Epithelial cell of proximal tubule (primary cell): ENCODE results near the gene KLHL29. TPM values are rescaled to one million over a fixed set of nuclear protein-coding genes. Genes with fewer than 3 reads are reported as not detected.
"Not testable (repeated sequence)": the region's sequence is repeated elsewhere in the genome, so short reads cannot be mapped to it uniquely, and the experiment has no call there.

Source experiments
- DNase-seq: peaks from one replicate; pipeline ENCODE4 v3.0.0-alpha.2; 2011; ENCODE audit warnings: low read depth
- H3K4me3 ChIP-seq: 2 replicates; pipeline ENCODE4 v1.5.1; 2011; ENCODE audit warnings: low read depth, mild to moderate bottlenecking, low read length
- CTCF ChIP-seq: conservative IDR thresholded peaks from 2 replicates; pipeline ENCODE4 v1.5.1; 2012; ENCODE audit warnings: low read depth, mild to moderate bottlenecking, low read length
- total RNA-seq: library from RNA; depleted of rRNA; stranded (reverse); fragments of >200 nt; gene quantifications from 2 replicates; pipeline ENCODE4 v1.2.3, GENCODE V29; 2015

KLHL29 gene
- total RNA-seq, 1 donor from 2014 or later, result 12.0 TPM

- no peak for DNase-seq
- TF ChIP-seq CTCF, result no peak
- H3K4me3 ChIP-seq, result no peak overlapping the region
Observed at GRCh38 chr2:23719716-23720115, 334.7 kb downstream of the KLHL29 start.

- DNase-seq, result no peak
- no peak overlapping the region for H3K4me3 ChIP-seq
- TF ChIP-seq CTCF, result no peak
Observed at GRCh38 chr2:23720705-23721453, 335.9 kb downstream of the KLHL29 start.

DNA sequence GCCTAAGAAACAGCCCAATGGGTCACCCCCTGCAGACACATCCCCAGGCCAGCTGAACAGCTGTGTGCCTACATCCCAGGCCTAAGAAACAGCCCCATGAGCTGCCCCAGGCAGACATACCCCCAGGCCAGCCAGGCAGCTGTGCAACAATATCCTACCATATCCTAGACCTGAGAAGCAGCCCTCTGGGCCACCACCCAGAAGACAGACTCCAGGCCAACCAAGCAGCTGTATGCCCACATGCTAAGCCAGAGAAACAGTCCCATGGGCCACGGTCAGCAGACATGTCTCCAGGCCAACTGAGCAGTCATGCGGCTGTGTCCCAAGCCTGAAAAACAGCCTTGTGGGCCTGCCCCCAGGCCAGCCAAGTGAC is 336.5 kb downstream of the KLHL29 start:
- H3K4me3 ChIP-seq, result no peak overlapping the region
- no peak for TF ChIP-seq CTCF
- no peak for DNase-seq

- DNase-seq, result no peak
- no peak overlapping the region for H3K4me3 ChIP-seq
- no peak for TF ChIP-seq CTCF
Observed at GRCh38 chr2:23722255-23722654, 337.3 kb downstream of the KLHL29 start.

GRCh38 chr2:23723029-23723428 is 338.1 kb downstream of the KLHL29 start:
- not testable (repeated sequence) for DNase-seq, H3K4me3 ChIP-seq

- DNase-seq, result no peak
- no peak for TF ChIP-seq CTCF
- H3K4me3 ChIP-seq, result no peak overlapping the region
Observed at GRCh38 chr2:23734416-23734815, 349.4 kb downstream of the KLHL29 start.

- not testable (repeated sequence) for DNase-seq, H3K4me3 ChIP-seq
Observed at GRCh38 chr2:23736783-23737182, 351.8 kb downstream of the KLHL29 start.

DNA sequence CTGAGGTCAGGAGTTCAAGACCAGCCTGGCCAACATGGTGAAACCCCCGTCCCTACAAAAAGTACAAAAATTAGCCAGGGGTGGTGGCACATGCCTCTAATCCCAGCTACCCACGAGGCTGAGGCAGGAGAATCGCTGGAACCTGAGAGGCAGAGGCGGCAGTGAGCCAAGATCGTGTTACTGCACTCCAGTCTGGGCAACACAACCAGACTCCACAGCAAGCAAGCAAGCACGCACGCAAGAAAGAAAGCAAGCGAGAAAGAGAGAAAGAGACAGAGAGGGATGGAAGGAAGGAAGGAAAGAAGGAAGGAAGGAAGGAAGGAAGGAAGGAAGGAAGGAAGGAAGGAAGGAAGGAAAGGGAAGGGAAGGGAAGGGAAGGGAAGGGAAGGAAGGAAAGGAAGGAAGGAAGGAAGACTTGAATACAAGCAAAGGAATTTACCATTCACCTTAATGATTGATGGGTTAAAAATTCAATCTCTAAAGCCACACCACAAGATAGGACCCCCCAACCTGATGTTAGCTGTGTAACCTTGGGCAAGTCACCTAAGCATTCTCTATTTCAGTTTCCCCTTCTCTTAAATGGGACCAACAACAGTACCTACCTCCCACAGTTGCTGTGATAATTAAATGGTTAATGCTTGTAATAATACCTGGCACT is 360.2 kb downstream of the KLHL29 start:
- H3K4me3 ChIP-seq, result no peak overlapping the region
- no peak for TF ChIP-seq CTCF
- no peak for DNase-seq
